T-helper 1 cell (primary cell): Measurements from ENCODE around the gene TIMP3.
"Not testable (repeated sequence)": the region's sequence is repeated elsewhere in the genome, so short reads cannot be mapped to it uniquely, and the experiment has no call there.

Experiments used
- DNase-seq, 5 donors: peaks; one replicate each; pipeline ENCODE4 v3.0.0-alpha.2; 2012 to 2020

Gene TIMP3

GRCh38 chr22:32858121-32858703, 56.7 kb downstream of the TIMP3 start:
- no peak for DNase-seq

GRCh38 chr22:32858957-32859356, 57.5 kb downstream of the TIMP3 start:
- no peak for DNase-seq

GRCh38 chr22:32859743-32860142, 58.2 kb downstream of the TIMP3 start:
- DNase-seq, result no peak

GRCh38 chr22:32861330-32861729, 59.8 kb downstream of the TIMP3 start:
- DNase-seq, result no peak

- no peak for DNase-seq
Observed at GRCh38 chr22:32862083-32862482, 60.6 kb downstream of the TIMP3 start.

- DNase-seq, result no peak
Observed at GRCh38 chr22:32862936-32863661, 61.6 kb downstream of the TIMP3 start.

DNA sequence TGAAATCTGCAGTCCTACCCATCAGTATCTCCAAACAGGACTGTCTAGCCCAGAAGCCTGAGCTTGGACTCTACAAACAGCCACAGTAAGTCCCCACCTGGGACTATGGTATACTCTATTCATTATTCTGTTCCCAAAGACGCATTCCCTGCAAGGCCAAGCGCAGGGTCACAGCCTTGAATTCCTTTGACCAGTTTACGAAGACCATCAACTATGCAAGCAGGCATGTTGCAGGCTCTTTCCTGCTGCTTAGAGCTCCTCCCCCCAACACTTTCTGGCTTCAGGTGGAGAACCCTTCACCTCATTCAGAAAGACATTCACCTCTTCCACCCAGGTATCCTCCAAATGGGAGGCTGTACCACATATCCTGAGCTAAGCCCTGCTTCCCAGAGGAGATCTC, 62.5 kb downstream of the TIMP3 start:
- DNase-seq, result no peak

- DNase-seq, result no peak
Observed at GRCh38 chr22:32864596-32864995, 63.1 kb downstream of the TIMP3 start.

- DNase-seq, result no peak
Observed at GRCh38 chr22:32866953-32867352, 65.4 kb downstream of the TIMP3 start.

GRCh38 chr22:32868946-32869345, 67.4 kb downstream of the TIMP3 start:
- no peak for DNase-seq

DNA sequence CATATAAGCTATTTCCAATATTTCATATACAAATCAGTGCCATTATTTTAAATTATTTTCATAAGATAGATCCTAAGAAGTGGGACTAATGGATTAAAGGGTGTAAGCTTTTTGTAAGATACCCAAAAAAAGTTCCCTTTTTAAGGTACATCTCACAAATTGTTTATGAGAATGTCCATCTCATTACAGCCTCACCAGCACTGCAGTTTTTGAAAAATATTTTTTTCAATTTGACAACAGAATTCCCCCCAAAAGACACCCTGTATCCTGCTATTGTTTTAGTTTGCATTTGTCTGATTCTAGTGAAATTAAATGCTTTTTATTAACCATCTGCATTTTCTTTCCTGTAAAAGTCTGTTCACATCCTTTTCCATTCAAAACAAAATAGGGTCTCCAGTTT, 69.0 kb downstream of the TIMP3 start:
- DNase-seq, result no peak

GRCh38 chr22:32873604-32874003, 72.1 kb downstream of the TIMP3 start:
- not testable (repeated sequence) for DNase-seq

DNA sequence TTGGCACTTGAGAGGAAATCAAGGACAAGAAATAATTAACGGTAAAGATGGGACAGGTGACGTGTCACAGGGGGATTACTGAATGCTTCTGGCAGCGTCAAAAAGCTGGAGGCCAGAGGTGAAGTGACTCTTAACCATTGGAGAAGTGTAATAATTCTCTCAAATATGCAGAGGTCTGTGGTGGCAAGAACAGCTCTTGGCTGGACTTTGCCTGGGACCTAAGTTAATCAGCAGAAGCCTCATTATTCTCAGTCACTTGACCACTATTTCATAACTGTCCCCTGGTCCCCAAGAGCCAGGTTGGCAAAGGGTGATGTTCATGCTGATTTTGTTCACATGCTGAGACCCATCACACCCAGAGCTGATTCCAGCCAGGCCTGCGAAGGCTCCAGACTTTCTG, 72.9 kb downstream of the TIMP3 start:
- no peak for DNase-seq

DNA sequence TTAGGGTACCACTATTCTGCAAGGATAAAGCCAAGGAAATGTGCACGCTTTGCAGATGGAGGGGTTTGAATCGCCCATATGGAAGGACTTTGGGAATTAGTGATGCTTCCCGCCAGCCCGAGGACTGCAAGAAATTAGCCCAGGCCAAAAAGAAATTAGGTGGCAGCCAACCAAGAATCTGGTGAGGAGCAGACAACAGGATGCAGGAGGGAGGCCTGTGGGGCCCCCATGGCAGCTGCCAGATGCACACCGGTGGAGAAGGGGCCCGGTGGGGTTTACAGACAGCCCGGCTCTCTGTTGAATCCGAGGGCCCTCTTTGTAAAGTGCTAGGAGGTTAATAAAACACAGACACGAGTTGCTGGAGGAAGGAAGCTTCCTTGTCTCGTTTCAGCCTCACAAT, 73.5 kb downstream of the TIMP3 start:
- DNase-seq, result no peak

GRCh38 chr22:32876516-32876915, 75.0 kb downstream of the TIMP3 start:
- no peak for DNase-seq

DNA sequence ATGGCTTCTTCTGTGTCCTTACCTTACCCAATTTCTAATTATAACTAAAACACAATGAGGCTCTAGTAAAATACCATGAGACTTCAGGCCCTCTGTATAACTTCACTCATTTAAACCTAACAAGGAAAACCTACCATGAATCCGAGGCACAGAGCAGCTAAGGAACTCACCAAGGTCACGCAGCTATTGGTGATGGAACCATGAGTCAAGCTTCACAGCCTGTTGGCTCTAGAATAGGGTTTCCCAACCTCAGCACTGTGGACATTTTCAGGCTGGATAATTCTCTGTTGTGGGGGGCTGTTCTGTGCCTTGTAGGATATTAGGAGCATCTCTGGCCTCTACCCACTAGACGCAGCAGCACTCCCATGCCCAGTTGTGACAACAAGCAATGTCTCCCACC, 75.7 kb downstream of the TIMP3 start:
- DNase-seq, result no peak

DNA sequence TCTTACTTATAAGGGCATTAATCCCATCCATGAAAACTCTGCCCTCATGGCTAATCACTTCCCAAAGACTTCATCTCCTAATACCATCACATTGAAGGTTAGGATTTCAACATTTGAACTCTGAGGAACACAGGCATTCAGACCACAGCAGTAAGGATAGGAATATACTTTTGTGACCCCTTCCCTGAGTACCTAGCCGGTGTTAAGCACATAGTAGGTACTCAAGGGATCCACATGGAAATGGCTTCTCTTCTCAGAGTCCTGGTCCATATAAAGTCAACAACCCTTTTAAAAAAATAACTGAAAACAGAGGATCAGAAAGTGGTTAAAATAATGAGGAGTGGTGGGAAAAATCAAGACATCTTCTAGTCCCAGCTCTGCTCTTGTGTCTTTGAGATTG, 78.0 kb downstream of the TIMP3 start:
- no peak for DNase-seq

- no peak for DNase-seq
Observed at GRCh38 chr22:32880061-32880460, 78.6 kb downstream of the TIMP3 start.

GRCh38 chr22:32880505-32880892, 79.0 kb downstream of the TIMP3 start:
- DNase-seq, result no peak

GRCh38 chr22:32880893-32881596, 79.5 kb downstream of the TIMP3 start:
- DNase-seq, result no peak

DNA sequence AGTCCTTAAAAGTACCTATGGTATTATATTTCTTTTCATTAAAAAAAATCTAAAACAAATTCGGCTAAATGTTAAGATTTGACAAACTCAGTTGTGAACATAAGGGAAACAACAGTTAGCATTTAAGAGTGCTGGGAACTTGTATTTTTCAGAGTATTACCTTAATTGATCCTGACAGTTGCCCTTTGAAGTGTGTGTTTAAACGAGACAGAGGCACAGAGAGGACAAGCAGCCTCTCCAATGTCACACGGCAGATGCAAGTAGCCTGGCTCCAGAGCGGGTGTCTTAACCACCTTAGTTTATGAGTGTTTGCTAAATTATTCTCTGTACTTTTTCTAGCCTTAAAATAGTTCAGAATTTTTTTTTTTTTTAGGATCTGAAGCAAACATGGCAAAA, 80.9 kb downstream of the TIMP3 start:
- no peak for DNase-seq

- no peak for DNase-seq
Observed at GRCh38 chr22:32882774-32883530, 81.4 kb downstream of the TIMP3 start.

DNA sequence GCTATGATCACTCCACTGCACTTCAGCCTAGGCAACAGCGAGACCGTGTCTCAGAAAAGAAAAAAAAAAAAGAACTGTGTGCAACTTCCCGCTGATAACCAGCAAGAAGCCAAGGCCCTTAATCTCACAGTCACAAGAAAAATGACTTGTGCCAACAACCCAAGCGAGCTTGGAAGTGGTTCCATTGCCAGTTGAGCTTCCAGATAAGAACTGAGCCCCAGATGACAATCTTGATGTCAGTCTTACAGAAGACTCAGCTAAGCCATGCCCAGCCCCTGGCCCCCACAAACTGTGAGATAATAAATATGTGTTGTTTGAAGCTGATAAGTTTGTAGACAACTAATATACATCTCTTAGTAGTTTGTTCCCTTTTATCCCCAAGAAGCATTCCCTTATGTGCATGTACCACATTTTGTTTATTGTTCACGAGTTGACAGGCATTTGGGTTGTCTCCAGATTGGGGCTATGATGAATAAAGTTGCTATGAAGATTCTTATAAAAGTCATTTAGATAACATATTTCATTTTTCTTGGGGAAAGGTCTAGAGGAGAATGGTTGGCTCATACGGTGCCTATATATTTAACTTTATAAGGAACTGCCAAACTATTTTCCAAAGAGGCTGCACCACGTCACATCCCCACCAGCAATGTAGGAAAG, 85.9 kb downstream of the TIMP3 start:
- no peak for DNase-seq
